Loucy (cell line): Measurements from ENCODE around the gene LHX2.

ENCODE experiments used
- EZH2phosphoT487 ChIP-seq: fragments of 200-600 bp; IDR thresholded peaks from 2 replicates; pipeline ENCODE4 v1.6.1; 2018; ENCODE audit warnings: antibody characterized with exemption, mild to moderate bottlenecking, moderate library complexity, borderline replicate concordance
- TF ChIP-seq, protein P1 (sequence below): fragments of 200-600 bp; sonication (generic); conservative IDR thresholded peaks from 2 replicates; pipeline ENCODE4 v1.5.1; 2014; ENCODE audit warnings: mild to moderate bottlenecking, antibody characterized with exemption, low read length

DNA sequence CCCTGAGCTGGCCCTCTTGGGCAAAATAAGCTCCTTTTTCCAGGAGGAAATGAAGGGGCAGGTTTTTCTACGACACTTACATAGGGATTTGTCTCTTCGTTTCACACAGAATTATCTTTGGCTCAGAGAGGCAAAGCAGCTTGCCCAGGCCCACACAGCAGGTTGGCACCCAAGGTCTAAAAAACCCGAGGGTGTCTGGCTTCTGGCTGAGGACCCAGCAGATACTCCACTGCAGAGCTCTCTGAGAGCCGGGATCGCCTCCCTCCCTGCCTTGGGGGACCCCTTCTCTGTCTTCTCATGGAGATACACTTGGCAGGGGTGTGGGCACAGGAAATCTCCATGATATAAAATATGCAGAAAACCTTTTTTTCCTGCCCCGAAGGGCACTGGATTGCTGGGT lies 29.0 kb upstream of the LHX2 start:
- TF ChIP-seq, protein P1, sequence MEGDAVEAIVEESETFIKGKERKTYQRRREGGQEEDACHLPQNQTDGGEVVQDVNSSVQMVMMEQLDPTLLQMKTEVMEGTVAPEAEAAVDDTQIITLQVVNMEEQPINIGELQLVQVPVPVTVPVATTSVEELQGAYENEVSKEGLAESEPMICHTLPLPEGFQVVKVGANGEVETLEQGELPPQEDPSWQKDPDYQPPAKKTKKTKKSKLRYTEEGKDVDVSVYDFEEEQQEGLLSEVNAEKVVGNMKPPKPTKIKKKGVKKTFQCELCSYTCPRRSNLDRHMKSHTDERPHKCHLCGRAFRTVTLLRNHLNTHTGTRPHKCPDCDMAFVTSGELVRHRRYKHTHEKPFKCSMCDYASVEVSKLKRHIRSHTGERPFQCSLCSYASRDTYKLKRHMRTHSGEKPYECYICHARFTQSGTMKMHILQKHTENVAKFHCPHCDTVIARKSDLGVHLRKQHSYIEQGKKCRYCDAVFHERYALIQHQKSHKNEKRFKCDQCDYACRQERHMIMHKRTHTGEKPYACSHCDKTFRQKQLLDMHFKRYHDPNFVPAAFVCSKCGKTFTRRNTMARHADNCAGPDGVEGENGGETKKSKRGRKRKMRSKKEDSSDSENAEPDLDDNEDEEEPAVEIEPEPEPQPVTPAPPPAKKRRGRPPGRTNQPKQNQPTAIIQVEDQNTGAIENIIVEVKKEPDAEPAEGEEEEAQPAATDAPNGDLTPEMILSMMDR: no peak
- no peak for TF ChIP-seq EZH2phosphoT487
